GM12873 (cell line): ENCODE data around the gene DHRS4.
"Not testable (repeated sequence)": the region's sequence is repeated elsewhere in the genome, so short reads cannot be mapped to it uniquely, and the experiment has no call there.

Source experiments
- CTCF ChIP-seq: IDR thresholded peaks from 2 replicates; pipeline ENCODE4 v1.5.1; 2012; ENCODE audit warnings: low read depth, mild to moderate bottlenecking, moderate library complexity, low read length, control low read depth; ENCODE audit not compliant: insufficient read depth; ENCODE audit errors: missing control alignments

DHRS4 gene

GRCh38 chr14:23988607-23989363 lies 35.2 kb downstream of the DHRS4 start, which contains the start of gene DHRS4L2:
Gene DHRS4L2 (plus strand): TSS chr14:23988929. CDS start chr14:23988948, 19 bp downstream.
- not testable (repeated sequence) for TF ChIP-seq CTCF

DNA sequence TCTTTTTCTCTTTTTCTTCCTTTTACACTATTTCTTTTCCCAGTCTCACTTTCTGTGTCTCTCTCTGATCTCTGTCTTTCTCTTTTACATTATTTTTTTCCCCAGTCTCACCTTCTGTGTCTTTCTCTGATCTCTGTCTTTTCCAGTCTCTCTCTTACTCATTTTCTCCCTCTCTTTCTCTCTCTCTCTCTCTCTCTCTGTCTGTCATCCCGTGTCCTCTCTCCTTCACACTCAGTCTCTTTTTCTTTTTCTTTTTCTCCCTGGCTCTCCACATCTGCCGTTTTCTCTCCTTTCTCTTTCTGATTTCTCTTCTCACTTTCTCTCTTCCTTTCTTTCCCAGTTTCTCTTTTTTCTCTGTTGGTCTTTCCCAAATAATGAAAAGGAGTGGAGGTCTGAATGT lies 57.5 kb downstream of the DHRS4 start:
- no peak for TF ChIP-seq CTCF

GRCh38 chr14:24013654-24014514 lies 60.3 kb downstream of the DHRS4 start:
- peak; percentile 91 for TF ChIP-seq CTCF
